Measurements from ENCODE around the gene IL13. TPM values are rescaled to one million over a fixed set of nuclear protein-coding genes. Genes with fewer than 3 reads are reported as not detected.
A peak's percentile ranks its signal among the peaks of the same experiment; 100 is the strongest.

Gene IL13
- total RNA-seq, 4 donors from 2014 or later, result 0.44 to 0.98 TPM; not detected in 2

- no peak overlapping the region for H3K4me3 ChIP-seq
- H3K9me3 ChIP-seq, result no peaks in the 10 kb centered on the region
- H3K4me1 ChIP-seq, result peaks cover 0 to 31% (median 12%) of the 10 kb centered on the region in 4 donors
- 72 to 78% methylated on average over 12 of the region's 12 CpGs for WGBS, 2 donors
- peaks cover 0 to 7% of the 10 kb centered on the region in 2 donors for H3K27me3 ChIP-seq
- no peak for DNase-seq (ENCODE audit: low spot score in 2 of 2)
- no peaks in the 10 kb centered on the region for H3K36me3 ChIP-seq
- TF ChIP-seq POLR2A (IDR thresholded peaks at IDR 0.05) (no peak), EP300 (IDR thresholded peaks at IDR 0.05) (no peak)
- TF ChIP-seq, protein P1, sequence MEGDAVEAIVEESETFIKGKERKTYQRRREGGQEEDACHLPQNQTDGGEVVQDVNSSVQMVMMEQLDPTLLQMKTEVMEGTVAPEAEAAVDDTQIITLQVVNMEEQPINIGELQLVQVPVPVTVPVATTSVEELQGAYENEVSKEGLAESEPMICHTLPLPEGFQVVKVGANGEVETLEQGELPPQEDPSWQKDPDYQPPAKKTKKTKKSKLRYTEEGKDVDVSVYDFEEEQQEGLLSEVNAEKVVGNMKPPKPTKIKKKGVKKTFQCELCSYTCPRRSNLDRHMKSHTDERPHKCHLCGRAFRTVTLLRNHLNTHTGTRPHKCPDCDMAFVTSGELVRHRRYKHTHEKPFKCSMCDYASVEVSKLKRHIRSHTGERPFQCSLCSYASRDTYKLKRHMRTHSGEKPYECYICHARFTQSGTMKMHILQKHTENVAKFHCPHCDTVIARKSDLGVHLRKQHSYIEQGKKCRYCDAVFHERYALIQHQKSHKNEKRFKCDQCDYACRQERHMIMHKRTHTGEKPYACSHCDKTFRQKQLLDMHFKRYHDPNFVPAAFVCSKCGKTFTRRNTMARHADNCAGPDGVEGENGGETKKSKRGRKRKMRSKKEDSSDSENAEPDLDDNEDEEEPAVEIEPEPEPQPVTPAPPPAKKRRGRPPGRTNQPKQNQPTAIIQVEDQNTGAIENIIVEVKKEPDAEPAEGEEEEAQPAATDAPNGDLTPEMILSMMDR (IDR thresholded peaks at IDR 0.05), result no peak
- H3K27ac ChIP-seq, result no peak overlapping the region
These were observed 3.4 kb downstream of the IL13 start for GRCh38 chr5:132661231-132662003.

DNA sequence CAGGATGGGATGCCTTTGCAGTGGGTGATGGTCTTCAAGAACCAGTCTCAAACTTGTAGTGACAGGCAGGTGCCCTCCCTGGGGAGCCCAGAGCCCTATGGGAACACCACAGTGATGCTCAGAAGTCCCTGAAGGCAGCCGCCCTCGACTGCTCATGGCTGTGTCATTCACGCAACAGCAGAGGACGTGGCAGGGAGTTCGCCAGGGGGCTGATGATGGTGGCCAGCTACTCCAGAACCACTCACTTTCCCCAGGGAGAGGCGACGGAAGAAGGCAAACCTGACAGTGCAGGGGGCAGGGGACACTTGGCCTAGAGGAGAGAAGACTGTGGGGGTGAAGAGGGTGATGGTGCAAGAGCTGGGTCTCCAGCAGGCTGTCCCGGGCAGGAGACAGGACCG is 4.0 kb downstream of the IL13 start:
- Histone ChIP-seq H3K27me3 (peaks cover 0 to 1% of the 10 kb centered on the region in 2 donors), H3K9me3 (no peaks in the 10 kb centered on the region), H3K36me3 (no peaks in the 10 kb centered on the region), H3K27ac (no peak overlapping the region), H3K4me1 (peaks cover 0 to 25% (median 8%) of the 10 kb centered on the region in 4 donors), H3K4me3 (no peak overlapping the region)
- 95% methylated on average over 9 of the region's 9 CpGs for WGBS, 2 donors
- no peak for DNase-seq (ENCODE audit: low spot score in 2 of 2)
- TF ChIP-seq, protein P1 (IDR thresholded peaks at IDR 0.05), result no peak
- TF ChIP-seq EP300 (IDR thresholded peaks at IDR 0.05), result no peak
- no peak for TF ChIP-seq POLR2A (IDR thresholded peaks at IDR 0.05)

- no peak for DNase-seq (ENCODE audit: low spot score in 2 of 2)
- TF ChIP-seq, protein P1 (IDR thresholded peaks at IDR 0.05), result no peak
- TF ChIP-seq POLR2A (IDR thresholded peaks at IDR 0.05) (no peak), EP300 (IDR thresholded peaks at IDR 0.05) (no peak)
- WGBS, 2 donors, result 74 to 75% methylated on average over 21 to 25 of the region's 25 CpGs
- no peaks in the 10 kb centered on the region for H3K36me3 ChIP-seq
- peaks cover 0 to 3% of the 10 kb centered on the region in 2 donors for H3K27me3 ChIP-seq
- H3K4me1 ChIP-seq, result peaks cover 0 to 24% (median 8%) of the 10 kb centered on the region in 4 donors
- peak overlapping the region; percentile 21 to 53 (median 44) for H3K27ac ChIP-seq
- H3K9me3 ChIP-seq, result no peaks in the 10 kb centered on the region
- no peak overlapping the region for H3K4me3 ChIP-seq
These were observed 5.2 kb downstream of the IL13 start for GRCh38 chr5:132662925-132663770.

- TF ChIP-seq POLR2A (IDR thresholded peaks at IDR 0.05) (no peak), EP300 (IDR thresholded peaks at IDR 0.05) (no peak)
- TF ChIP-seq, protein P1 (IDR thresholded peaks at IDR 0.05), result no peak
These were observed 6.1 kb downstream of the IL13 start for GRCh38 chr5:132663771-132664695.

More at GRCh38 chr5:132663771-132664695, 6.1 kb downstream of the IL13 start:
- no peaks in the 10 kb centered on the region for H3K9me3 ChIP-seq
- no peak for DNase-seq (ENCODE audit: low spot score in 2 of 2)
- H3K27me3 ChIP-seq, result peaks cover 0 to 3% of the 10 kb centered on the region in 2 donors
- 53 to 60% methylated on average over 13 of the region's 13 CpGs for WGBS, 2 donors
- H3K4me3 ChIP-seq, result no peak overlapping the region
- H3K4me1 ChIP-seq, result peaks cover 0 to 24% (median 8%) of the 10 kb centered on the region in 4 donors
- H3K36me3 ChIP-seq, result no peaks in the 10 kb centered on the region
- peak overlapping the region; percentile 21 to 53 (median 44) for H3K27ac ChIP-seq

Data from tibial nerve (tissue), 4 donors.